Ectodermal cell (in vitro differentiated cells): ENCODE measurements around the gene PLB1.

Experiments
- H3K27ac ChIP-seq: 2 replicates; pipeline ENCODE4 v1.7.0; 2013; ENCODE audit warnings: mild to moderate bottlenecking, low read depth, low read length; ENCODE audit not compliant: insufficient read depth, poor library complexity, severe bottlenecking
- H3K27me3 ChIP-seq: 2 replicates; pipeline ENCODE4 v1.7.0; 2013; ENCODE audit warnings: mild to moderate bottlenecking, low read length; ENCODE audit not compliant: insufficient read depth, control insufficient read depth, poor library complexity, severe bottlenecking
- H3K36me3 ChIP-seq: one replicate; pipeline ENCODE4 v1.7.0; 2013; ENCODE audit warnings: low read length; ENCODE audit not compliant: control insufficient read depth, insufficient read depth
- H3K4me1 ChIP-seq: one replicate; pipeline ENCODE4 v1.7.0; 2013; ENCODE audit warnings: low read length; ENCODE audit not compliant: control insufficient read depth, insufficient read depth
- H3K4me3 ChIP-seq: 2 replicates; pipeline ENCODE4 v1.7.0; 2013; ENCODE audit warnings: low read depth, low read length, control low read depth; ENCODE audit not compliant: insufficient read depth
- H3K9me3 ChIP-seq: 2 replicates; pipeline ENCODE4 v1.7.0; 2013; ENCODE audit warnings: mild to moderate bottlenecking, low read length, moderate library complexity; ENCODE audit not compliant: control insufficient read depth
- WGBS, 2 experiments: methylation state at CpG; one replicate each; pipeline ENCODE4 v1.1.7; 2013; ENCODE audit warnings: missing lambda C conversion rate in 2 of 2; 5-methylcytosine and 5-hydroxymethylcytosine counted together

PLB1 gene

GRCh38 chr2:28557389-28558131 is 61.7 kb downstream of the PLB1 start:
- Histone ChIP-seq H3K4me3 (no peak overlapping the region), H3K4me1 (no peaks in the 10 kb centered on the region), H3K27me3 (no peaks in the 10 kb centered on the region), H3K9me3 (no peaks in the 10 kb centered on the region), H3K36me3 (no peaks in the 10 kb centered on the region), H3K27ac (no peak overlapping the region)
- 92 to 93% methylated on average over 3 to 5 of the region's 6 CpGs for WGBS, 2 experiments

- Histone ChIP-seq H3K27ac (no peak overlapping the region), H3K4me3 (no peak overlapping the region), H3K4me1 (no peaks in the 10 kb centered on the region), H3K36me3 (no peaks in the 10 kb centered on the region), H3K27me3 (no peaks in the 10 kb centered on the region), H3K9me3 (no peaks in the 10 kb centered on the region)
- WGBS, 2 experiments = 94% methylated on average over 4 to 5 of the region's 5 CpGs
Measured at GRCh38 chr2:28558158-28558820, 62.4 kb downstream of the PLB1 start.

- H3K27me3 ChIP-seq = no peaks in the 10 kb centered on the region
- no peaks in the 10 kb centered on the region for H3K36me3 ChIP-seq
- WGBS, 2 experiments = 91 to 93% methylated on average over 4 of the region's 4 CpGs
- H3K4me3 ChIP-seq = no peak overlapping the region
- H3K4me1 ChIP-seq = no peaks in the 10 kb centered on the region
- no peaks in the 10 kb centered on the region for H3K9me3 ChIP-seq
- no peak overlapping the region for H3K27ac ChIP-seq
Measured at GRCh38 chr2:28558918-28559317, 63.1 kb downstream of the PLB1 start.

GRCh38 chr2:28563869-28564268 is 68.0 kb downstream of the PLB1 start:
- Histone ChIP-seq H3K4me1 (no peaks in the 10 kb centered on the region), H3K27me3 (peaks cover 11% of the 10 kb centered on the region), H3K9me3 (no peaks in the 10 kb centered on the region), H3K4me3 (no peak overlapping the region), H3K36me3 (no peaks in the 10 kb centered on the region), H3K27ac (no peak overlapping the region)
- WGBS, 2 experiments = 86 to 88% methylated on average over 1 of the region's 1 CpG

- H3K36me3 ChIP-seq = no peaks in the 10 kb centered on the region
- no peaks in the 10 kb centered on the region for H3K4me1 ChIP-seq
- WGBS, 2 experiments = 91 to 92% methylated on average over 4 of the region's 4 CpGs
- H3K27me3 ChIP-seq = peaks cover 11% of the 10 kb centered on the region
- no peak overlapping the region for H3K4me3 ChIP-seq
- H3K9me3 ChIP-seq = no peaks in the 10 kb centered on the region
- H3K27ac ChIP-seq = no peak overlapping the region
Measured at GRCh38 chr2:28564346-28564745, 68.5 kb downstream of the PLB1 start.

- Histone ChIP-seq H3K27me3 (peaks cover 11% of the 10 kb centered on the region), H3K36me3 (no peaks in the 10 kb centered on the region), H3K4me1 (no peaks in the 10 kb centered on the region), H3K4me3 (no peak overlapping the region), H3K9me3 (no peaks in the 10 kb centered on the region), H3K27ac (no peak overlapping the region)
- WGBS, 2 experiments = 88 to 89% methylated on average over 4 of the region's 4 CpGs
Measured at GRCh38 chr2:28565033-28565432, 69.2 kb downstream of the PLB1 start.

GRCh38 chr2:28565720-28566295 is 69.9 kb downstream of the PLB1 start:
- H3K4me1 ChIP-seq = no peaks in the 10 kb centered on the region
- no peaks in the 10 kb centered on the region for H3K9me3 ChIP-seq
- H3K4me3 ChIP-seq = no peak overlapping the region
- H3K36me3 ChIP-seq = no peaks in the 10 kb centered on the region
- H3K27me3 ChIP-seq = peaks cover 11% of the 10 kb centered on the region
- H3K27ac ChIP-seq = no peak overlapping the region
- 78 to 87% methylated on average over 3 of the region's 3 CpGs for WGBS, 2 experiments

GRCh38 chr2:28566521-28567041 is 70.7 kb downstream of the PLB1 start:
- Histone ChIP-seq H3K27ac (no peak overlapping the region), H3K4me1 (no peaks in the 10 kb centered on the region), H3K27me3 (peaks cover 11% of the 10 kb centered on the region), H3K9me3 (no peaks in the 10 kb centered on the region), H3K36me3 (no peaks in the 10 kb centered on the region), H3K4me3 (peak overlapping the region; percentile 46)
- WGBS, 2 experiments = 1% methylated on average over 38 of the region's 38 CpGs

GRCh38 chr2:28567061-28567471 is 71.2 kb downstream of the PLB1 start:
- 22 to 26% methylated on average over 13 to 14 of the region's 14 CpGs for WGBS, 2 experiments
- Histone ChIP-seq H3K27me3 (peaks cover 11% of the 10 kb centered on the region), H3K27ac (no peak overlapping the region)

GRCh38 chr2:28568036-28568435 is 72.2 kb downstream of the PLB1 start:
- Histone ChIP-seq H3K27me3 (peaks cover 11% of the 10 kb centered on the region), H3K4me1 (no peaks in the 10 kb centered on the region), H3K27ac (no peak overlapping the region), H3K36me3 (no peaks in the 10 kb centered on the region), H3K9me3 (no peaks in the 10 kb centered on the region), H3K4me3 (no peak overlapping the region)
- WGBS, 2 experiments = 89 to 100% methylated on average over 1 to 2 of the region's 2 CpGs

More at GRCh38 chr2:28567061-28567471, 71.2 kb downstream of the PLB1 start:
- Histone ChIP-seq H3K4me3 (peak overlapping the region; percentile 16), H3K36me3 (no peaks in the 10 kb centered on the region), H3K4me1 (no peaks in the 10 kb centered on the region), H3K9me3 (no peaks in the 10 kb centered on the region)
